T follicular helper cell (primary cell): ENCODE results near the gene SYTL4.

Experiments used
- DNase-seq: peaks from one replicate; pipeline ENCODE4 v3.0.0-alpha.2; 2020; ENCODE audit warnings: low read depth

The SYTL4 gene

DNA sequence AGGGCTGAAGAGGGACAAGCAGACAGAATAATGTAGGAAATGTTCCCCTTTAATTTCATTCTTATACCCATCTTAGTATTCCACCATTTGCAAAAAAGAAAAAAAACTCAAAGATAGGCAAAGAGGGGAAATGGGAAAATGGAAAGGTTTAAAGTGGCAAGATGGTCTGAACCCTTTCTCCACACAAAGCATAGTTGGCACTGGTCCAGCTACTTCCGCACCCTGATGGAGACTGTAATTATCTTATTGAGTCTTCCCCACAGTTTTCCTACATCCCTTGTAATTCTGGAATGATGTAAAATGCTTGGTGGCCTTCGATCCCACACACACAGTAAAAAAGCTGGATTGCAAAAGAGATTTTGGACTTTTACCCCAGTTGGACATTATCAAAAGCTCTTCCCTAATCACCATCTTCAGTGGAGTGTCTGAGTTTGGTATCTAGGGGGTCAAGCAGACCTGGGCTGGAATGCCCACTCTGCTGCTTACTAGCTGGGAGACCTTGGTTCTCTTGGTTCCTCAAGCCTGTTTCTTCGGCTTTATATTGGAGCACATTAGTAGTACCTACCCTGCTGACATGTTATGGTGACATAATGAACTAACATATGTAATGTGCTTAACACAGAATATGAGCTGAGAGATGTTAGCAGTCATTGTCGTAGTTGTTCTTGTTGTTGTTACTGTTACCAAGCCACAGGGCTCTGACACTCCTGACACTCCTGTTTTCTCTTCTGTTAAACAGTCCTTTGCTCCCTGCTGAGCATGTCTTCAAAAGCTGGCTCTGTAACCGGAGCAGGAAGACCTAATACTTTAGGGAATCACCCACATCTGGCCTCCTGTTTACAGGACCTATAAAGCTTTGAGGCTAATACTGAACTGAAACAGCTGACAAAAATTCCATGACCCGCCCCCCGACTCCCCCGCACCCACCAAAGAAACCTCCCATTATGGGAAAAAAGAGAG lies 83.2 kb downstream of the SYTL4 start:
- no peak for DNase-seq

DNA sequence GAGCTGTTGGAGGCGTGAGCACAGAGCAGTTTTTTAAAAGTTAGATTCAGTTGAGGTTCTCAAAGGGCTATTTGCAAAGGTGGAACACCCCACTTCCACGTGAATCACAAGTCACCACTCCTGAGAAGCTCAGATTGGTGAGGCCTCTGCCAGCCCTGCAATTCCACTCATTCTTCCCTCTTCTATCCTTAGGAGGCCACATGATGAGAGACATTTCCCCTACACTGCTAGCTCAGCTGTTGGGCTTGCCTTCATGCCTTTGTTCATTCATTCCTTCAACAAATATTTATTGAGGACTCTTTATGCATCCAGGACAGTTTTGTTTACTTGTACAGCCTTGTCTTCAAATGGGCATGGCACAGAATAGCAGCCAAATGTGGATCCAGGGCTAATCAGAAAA lies 84.2 kb downstream of the SYTL4 start:
- no peak for DNase-seq

DNA sequence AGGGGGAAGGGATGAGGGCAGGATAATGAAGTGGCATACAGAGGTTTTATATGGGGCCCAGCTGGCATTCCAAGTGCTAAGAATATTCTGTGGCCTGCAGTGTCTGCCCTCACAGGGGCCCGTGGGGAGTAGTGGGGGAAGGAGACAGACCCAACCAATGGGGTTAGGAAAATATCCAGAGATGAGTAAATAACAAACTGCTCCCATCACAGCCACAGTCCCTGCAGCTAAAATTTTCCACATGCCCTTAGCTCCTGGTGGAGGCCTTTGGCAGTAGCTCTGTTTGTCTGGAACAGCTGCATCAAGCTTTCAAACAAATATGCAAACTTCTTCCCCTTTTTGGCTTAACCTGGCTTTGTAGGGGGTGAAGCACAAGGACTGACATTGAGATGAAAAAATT lies 84.8 kb downstream of the SYTL4 start:
- DNase-seq: no peak

DNA sequence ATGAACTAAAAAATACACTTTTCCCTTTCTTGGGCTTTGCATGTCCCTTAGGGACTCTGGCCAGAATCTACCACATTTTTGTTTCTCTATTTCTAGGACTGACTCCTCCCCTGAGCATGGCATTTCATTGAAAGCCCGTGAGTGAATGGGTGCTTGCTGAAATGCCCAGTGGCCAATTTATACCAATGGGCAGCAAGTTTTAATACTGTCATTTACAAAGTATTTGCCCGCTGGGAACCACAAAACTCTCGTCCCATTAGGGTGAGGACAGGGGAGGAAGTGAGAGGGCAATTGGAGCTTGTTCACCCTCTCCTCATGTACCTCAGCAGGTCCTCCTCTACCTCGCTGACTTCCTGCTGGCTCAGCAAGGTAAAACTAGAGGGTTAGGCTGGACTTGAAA lies 86.8 kb downstream of the SYTL4 start:
- DNase-seq: no peak

DNA sequence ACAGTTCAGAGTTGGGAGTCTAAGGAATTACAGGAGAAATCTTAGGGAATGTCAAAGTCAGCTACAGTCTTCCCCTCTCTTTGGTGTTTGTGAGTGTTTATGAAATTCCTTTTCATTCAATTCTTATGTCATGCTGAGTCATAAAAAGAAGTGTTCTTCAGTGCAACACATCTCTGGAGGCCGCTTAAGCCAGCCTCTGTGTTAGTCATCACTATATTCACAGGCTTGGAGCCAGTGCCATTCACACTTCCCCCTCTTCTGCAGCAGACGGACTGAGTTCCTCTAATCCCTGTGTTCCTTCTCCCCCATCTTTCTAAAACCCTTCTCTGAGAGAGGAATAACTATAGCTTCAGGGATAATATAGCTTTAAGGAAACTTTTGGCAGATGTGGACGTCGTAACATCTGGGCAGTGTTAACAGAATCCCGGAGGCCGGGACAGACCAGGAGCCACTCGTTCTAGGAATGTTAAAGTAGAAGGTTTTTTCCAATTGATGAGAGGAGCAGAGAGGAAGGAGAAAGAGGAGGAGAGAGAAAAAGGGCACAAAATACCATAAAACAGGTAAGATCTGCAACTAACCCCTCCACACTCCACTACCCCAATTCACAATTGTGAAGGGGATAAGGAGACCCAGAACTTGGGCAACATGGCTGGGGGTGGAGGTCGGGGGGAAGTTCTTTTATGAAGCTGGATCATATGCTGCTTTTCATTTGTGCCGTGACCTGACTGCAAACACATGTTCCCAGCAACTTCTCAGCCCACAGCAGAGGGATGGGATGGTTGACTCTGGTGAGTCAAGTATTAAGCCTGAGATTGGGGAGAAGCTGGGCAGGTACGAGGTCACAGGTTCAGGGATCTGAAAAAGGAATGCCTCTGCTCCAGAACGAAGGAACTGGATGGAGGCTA lies 87.7 kb downstream of the SYTL4 start, which contains the start of gene SRPX2:
Gene SRPX2 (plus strand): TSS at position 244 of the 905 bp plus-strand sequence. CDS start 2,124 bp downstream, outside the sequence.
- no peak for DNase-seq

DNA sequence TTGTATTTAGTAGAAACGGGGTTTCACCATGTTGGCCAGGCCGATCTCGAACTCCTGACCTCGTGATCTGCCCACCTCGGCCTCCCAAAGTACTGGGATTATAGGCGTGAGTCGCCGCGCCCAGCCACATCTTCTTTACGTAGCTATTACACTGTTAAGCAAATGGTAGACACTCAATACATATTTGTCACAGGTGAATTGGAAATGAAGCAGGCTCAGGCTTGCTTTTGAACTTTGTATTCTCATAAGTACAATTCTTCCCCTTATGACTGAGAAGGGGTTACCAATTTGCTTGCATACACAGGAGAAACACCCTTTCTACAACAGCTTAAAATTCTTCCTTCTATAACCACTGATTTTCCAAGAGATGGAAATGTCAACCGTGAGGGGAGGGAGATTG lies 88.7 kb downstream of the SYTL4 start:
- no peak for DNase-seq

DNA sequence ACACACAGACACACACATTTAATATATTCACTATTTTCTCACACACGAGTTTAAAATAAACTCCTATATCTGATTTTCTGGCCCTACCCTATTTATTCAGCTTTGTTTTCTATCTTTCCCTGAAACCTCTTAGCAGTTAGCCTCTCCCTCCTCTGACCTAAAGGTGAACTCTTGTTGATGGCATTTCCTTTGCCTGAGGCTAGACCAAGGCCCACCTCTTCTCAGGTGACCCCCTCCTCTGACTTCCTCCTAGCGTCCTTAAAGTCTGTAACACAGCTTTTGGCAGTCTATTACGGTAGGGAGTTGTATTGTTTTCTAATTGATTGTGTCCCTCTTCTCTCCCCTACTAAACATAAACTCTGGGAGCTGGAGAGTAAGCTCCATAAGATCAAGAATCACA lies 89.6 kb downstream of the SYTL4 start:
- no peak for DNase-seq

DNA sequence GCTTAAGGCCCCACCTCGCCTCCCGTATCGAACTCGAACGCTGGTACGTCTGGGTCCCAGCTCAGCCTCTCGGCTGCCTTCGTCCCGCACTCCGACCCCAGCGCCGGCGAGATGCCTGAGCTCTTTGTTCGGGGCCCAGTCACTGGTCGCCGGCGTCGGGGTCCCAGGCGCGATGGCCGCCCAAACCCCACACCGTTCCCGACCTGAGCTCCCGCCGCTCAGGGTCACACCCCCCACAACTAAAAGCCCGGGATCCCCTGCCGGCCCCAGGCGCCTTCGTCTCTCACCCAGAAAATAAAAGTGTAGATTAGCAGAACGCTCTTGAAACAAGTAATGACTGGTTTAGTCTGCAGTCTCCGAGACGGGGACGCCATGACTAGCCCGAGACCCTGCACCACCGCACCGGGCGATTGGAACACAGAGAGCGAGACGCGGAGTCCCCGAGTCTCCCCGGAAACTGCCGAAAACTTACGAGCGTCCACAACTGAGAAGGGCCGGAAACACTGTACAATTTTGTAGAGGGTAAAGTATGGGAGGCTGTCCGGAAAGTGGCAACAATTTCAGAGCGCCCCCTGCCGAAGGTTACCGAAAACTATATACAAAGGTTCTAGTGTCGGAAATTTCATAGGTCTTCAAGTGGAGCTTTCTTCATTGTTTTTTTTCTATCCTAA lies 95.5 kb downstream of the SYTL4 start, which contains the start of gene TSPAN6:
Gene TSPAN6 (minus strand): TSS at position 486 of the 671 bp plus-strand sequence. CDS start 112 bp downstream, at position 374.
- DNase-seq: peak; percentile 68

DNA sequence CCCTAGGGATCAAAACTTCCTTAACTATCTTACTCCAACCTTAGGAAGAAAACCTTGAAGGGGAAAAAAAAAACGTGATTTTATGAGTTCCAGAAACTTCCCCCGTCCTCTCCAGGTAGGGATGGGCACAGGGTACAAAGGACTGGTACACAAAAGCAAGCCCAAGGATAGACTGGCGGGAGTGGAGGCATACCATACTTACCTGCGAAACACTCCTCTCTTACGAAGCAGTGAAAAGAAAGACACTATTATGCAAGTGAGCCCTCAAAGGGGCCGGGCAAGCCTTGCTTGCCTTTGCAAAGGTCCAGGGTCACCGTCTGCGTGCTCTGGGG lies 96.0 kb downstream of the SYTL4 start:
- no peak for DNase-seq

DNA sequence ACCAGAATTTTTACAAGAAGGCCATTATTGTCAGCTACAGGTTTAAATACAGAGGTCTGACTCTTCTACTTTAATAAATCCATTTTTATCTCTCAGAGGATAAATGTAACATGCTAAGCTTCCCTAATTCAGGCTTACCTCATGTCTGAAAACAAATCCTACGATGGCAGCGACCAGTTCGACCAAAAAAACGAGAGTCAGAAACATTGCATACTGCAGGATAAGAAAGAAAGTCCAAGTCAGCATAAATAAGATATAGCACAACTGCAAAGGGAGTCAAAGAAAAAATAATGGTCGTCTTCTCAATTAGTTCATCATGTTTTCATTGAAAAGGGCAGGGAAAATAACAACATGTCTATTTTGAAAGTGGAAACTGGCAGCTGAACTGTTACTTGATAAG lies 96.9 kb downstream of the SYTL4 start:
- DNase-seq: no peak

DNA sequence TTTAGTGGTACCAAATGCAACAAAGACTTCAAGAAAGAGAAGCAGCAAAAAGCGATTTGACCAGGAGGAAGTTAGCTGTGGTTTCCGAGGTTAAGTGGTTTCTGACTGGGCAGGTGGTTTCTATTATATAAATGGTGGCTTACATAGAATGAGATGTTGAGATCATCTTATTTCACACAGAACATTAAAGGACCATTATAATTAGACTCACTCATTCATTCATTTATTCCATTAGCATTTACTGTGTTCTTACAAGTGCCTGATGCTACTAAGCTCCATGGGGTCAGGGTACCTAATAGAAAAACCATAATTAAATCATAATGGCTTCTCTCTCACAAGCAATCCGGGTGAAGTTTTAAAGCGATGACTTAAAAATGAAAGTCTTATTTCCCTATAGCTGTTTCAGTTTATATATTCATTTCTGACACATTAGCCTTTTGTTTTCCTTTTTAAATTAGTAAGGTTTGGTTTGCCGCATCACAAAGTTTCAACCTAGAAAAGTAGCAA lies 105.9 kb downstream of the SYTL4 start:
- DNase-seq: no peak
